Stomach (tissue), 4 donors: ENCODE results near the gene KRT33A.

Source experiments
- EP300 ChIP-seq: sonication (generic); formaldehyde crosslinking; IDR thresholded peaks from one replicate; pipeline ENCODE4 v1.6.1; 2017; ENCODE audit warnings: antibody characterized with exemption
- POLR2AphosphoS5 ChIP-seq, 3 donors: sonication (generic); formaldehyde crosslinking; IDR thresholded peaks; one replicate each; pipeline ENCODE4 v1.6.1; 2016; ENCODE audit warnings: antibody characterized with exemption in 3 of 3
- TF ChIP-seq, protein P1 (sequence below), 7 experiments: fragments of 450-650 bp in 4 of 7; fragments of 200-600 bp in 3 of 7; sonication (generic) in 3 of 7; IDR thresholded peaks; one replicate each; pipeline ENCODE4 v1.5.1; 2016 to 2019; ENCODE audit warnings: antibody characterized with exemption in 7 of 7, control low read depth in 2 of 7, mild to moderate bottlenecking in 1 of 7

- TF ChIP-seq POLR2AphosphoS5 (IDR thresholded peaks at IDR 0.05) (no peak), EP300 (no peak)
- TF ChIP-seq, protein P1, sequence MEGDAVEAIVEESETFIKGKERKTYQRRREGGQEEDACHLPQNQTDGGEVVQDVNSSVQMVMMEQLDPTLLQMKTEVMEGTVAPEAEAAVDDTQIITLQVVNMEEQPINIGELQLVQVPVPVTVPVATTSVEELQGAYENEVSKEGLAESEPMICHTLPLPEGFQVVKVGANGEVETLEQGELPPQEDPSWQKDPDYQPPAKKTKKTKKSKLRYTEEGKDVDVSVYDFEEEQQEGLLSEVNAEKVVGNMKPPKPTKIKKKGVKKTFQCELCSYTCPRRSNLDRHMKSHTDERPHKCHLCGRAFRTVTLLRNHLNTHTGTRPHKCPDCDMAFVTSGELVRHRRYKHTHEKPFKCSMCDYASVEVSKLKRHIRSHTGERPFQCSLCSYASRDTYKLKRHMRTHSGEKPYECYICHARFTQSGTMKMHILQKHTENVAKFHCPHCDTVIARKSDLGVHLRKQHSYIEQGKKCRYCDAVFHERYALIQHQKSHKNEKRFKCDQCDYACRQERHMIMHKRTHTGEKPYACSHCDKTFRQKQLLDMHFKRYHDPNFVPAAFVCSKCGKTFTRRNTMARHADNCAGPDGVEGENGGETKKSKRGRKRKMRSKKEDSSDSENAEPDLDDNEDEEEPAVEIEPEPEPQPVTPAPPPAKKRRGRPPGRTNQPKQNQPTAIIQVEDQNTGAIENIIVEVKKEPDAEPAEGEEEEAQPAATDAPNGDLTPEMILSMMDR (IDR thresholded peaks at IDR 0.05), result no peak
Measured at GRCh38 chr17:41339571-41340172, 11.0 kb downstream of the KRT33A start.
